MM.1S (cell line): Measurements from ENCODE around the gene DEFB118.

ENCODE experiments used
- EZH2 ChIP-seq: fragments of 300-600 bp; sonication (generic); optimal IDR thresholded peaks from 2 replicates; pipeline ENCODE3; 2017; ENCODE audit warnings: low read depth, mild to moderate bottlenecking, antibody characterized with exemption, low read length, mixed read lengths
- TF ChIP-seq, protein P1 (sequence below): fragments of 300-600 bp; sonication (generic); IDR thresholded peaks from 2 replicates; pipeline ENCODE4 v1.5.1; 2016; ENCODE audit warnings: antibody characterized with exemption, low read length, mixed read lengths

- TF ChIP-seq, protein P1, sequence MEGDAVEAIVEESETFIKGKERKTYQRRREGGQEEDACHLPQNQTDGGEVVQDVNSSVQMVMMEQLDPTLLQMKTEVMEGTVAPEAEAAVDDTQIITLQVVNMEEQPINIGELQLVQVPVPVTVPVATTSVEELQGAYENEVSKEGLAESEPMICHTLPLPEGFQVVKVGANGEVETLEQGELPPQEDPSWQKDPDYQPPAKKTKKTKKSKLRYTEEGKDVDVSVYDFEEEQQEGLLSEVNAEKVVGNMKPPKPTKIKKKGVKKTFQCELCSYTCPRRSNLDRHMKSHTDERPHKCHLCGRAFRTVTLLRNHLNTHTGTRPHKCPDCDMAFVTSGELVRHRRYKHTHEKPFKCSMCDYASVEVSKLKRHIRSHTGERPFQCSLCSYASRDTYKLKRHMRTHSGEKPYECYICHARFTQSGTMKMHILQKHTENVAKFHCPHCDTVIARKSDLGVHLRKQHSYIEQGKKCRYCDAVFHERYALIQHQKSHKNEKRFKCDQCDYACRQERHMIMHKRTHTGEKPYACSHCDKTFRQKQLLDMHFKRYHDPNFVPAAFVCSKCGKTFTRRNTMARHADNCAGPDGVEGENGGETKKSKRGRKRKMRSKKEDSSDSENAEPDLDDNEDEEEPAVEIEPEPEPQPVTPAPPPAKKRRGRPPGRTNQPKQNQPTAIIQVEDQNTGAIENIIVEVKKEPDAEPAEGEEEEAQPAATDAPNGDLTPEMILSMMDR, result no peak
- TF ChIP-seq EZH2, result no peak
These were observed 41.6 kb downstream of the DEFB118 start for GRCh38 chr20:31410011-31410410.
